C4-2B (cell line): ENCODE data around the gene TSPAN18.

Experiments used
- CTCF ChIP-seq: fragments of 450-650 bp; conservative IDR thresholded peaks from 2 replicates; pipeline ENCODE4 v1.5.1; 2017; ENCODE audit warnings: mild to moderate bottlenecking
- ZFX ChIP-seq: fragments of 450-650 bp; IDR thresholded peaks from 2 replicates; pipeline ENCODE4 v1.6.1; 2017

- TF ChIP-seq CTCF (no peak), ZFX (no peak)
Measured at GRCh38 chr11:44901120-44901633, 174.4 kb downstream of the TSPAN18 start.
